Measurements from ENCODE around the gene NCAM2. TPM values are rescaled to one million over a fixed set of nuclear protein-coding genes. Genes with fewer than 3 reads are reported as not detected.

Gene NCAM2
- total and polyA plus RNA-seq, 2 of the 4 experiments (the other 2 are of a cell fraction), result 2.7 to 5.0 TPM

- in situ Hi-C loops (cut with MboI; ENCODE audit: low sequenced_read_pairs), result loop anchor here (10.0 to 25.0 kb wide), 3 partner anchors 454 to 1554 kb away; no protein-coding TSS in a partner anchor
- no peak overlapping the region for H2BK120ac ChIP-seq (ENCODE audit: low read depth, low read length)
- H3K27ac ChIP-seq (ENCODE audit: insufficient read depth, low read length), result no peak overlapping the region
- no peaks in the 10 kb centered on the region for H3K9me3 ChIP-seq (ENCODE audit: control insufficient read depth, insufficient read depth, low read length)
- H3K23ac ChIP-seq (ENCODE audit: low read depth, low read length), result no peak overlapping the region
- H2BK20ac ChIP-seq (ENCODE audit: low read depth, low read length), result no peak overlapping the region
- H4K8ac ChIP-seq (ENCODE audit: low read depth in 2 of 2, low read length in 2 of 2), result no peak overlapping the region
- intact Hi-C loops (cut with micrococcal nuclease), result loop anchor here (1.0 to 10.0 kb wide), 6 partner anchors 46 to 1560 kb away; partner anchors contain the start of gene NCAM2
- H3K36me3 ChIP-seq (ENCODE audit: control insufficient read depth, insufficient read depth, low read length), result no peaks in the 10 kb centered on the region
- ChIA-PET CTCF (interaction anchor here (1.2 to 2.4 kb wide), 4 partner anchors 15 to 689 kb away, joined by 3 to 7 read pairs (median 4); no protein-coding TSS in a partner anchor), POLR2A (ENCODE audit: unreplicated experiment) (no interaction called here)
- no peak overlapping the region for H3K9ac ChIP-seq (ENCODE audit: low read depth, low read length)
- no peak overlapping the region for H3K4ac ChIP-seq (ENCODE audit: low read depth, low read length)
- BruUV-seq (replicated peaks), result no TSS peak
- no peak overlapping the region for H3K56ac ChIP-seq (ENCODE audit: extremely low read depth, insufficient read depth, low read length)
- H3K9me1 ChIP-seq (ENCODE audit: insufficient read depth, low read length), result no peaks in the 10 kb centered on the region
- no peak overlapping the region for H3K4me3 ChIP-seq (ENCODE audit: insufficient read depth, low read depth, low read length)
- no peak overlapping the region for H2AFZ ChIP-seq (replicated peaks; ENCODE audit: low read length, poor library complexity)
- H2AK9ac ChIP-seq (replicated peaks; ENCODE audit: low read depth, low read length, poor library complexity), result no peak overlapping the region
- no peak overlapping the region for H3K14ac ChIP-seq (replicated peaks; ENCODE audit: low read depth, low read length)
- no peak overlapping the region for H3K4me2 ChIP-seq (ENCODE audit: low read depth, low read length)
- H4K20me1 ChIP-seq (ENCODE audit: insufficient read depth, low read length), result no peaks in the 10 kb centered on the region
- H2BK15ac ChIP-seq (ENCODE audit: low read depth, low read length), result no peak overlapping the region
- no peak overlapping the region for H2BK5ac ChIP-seq (ENCODE audit: low read depth, low read length, poor library complexity, severe bottlenecking)
- H3K4me1 ChIP-seq (ENCODE audit: control insufficient read depth, insufficient read depth, low read length), result no peaks in the 10 kb centered on the region
- DNase-seq (no peak), ATAC-seq (ENCODE audit: low read depth) (no peak)
- TF ChIP-seq RCOR1 (IDR thresholded peaks at IDR 0.05; ENCODE audit: insufficient replicate concordance, low read length) (no peak), NFE2L2 (IDR thresholded peaks at IDR 0.05; ENCODE audit: low read depth, low read length) (no peak), CHD1 (IDR thresholded peaks at IDR 0.05; ENCODE audit: low read depth, low read length) (no peak), USF2 (IDR thresholded peaks at IDR 0.05; ENCODE audit: low read depth, low read length) (no peak)
- dilution Hi-C loops (cut with HindIII; ENCODE audit: low sequenced_read_pairs, unreplicated experiment), result no loop called here
- no peak overlapping the region for H4K5ac ChIP-seq (ENCODE audit: low read depth, low read length)
- no peaks in the 10 kb centered on the region for H3K79me1 ChIP-seq (ENCODE audit: low read depth in 1 of 2, low read length in 2 of 2)
- no peaks in the 10 kb centered on the region for H3K27me3 ChIP-seq (ENCODE audit: control insufficient read depth, insufficient read depth, low read length)
- no peak overlapping the region for H3K18ac ChIP-seq (ENCODE audit: low read depth, low read length)
- H4K91ac ChIP-seq (ENCODE audit: insufficient read depth, low read depth, low read length), result no peak overlapping the region
- H2AK5ac ChIP-seq (ENCODE audit: low read depth, low read length), result no peak overlapping the region
Observed at GRCh38 chr21:21233051-21233450, 234.8 kb downstream of the NCAM2 start.
